ENCODE measurements around the gene BICDL1.

BICDL1 gene

DNA sequence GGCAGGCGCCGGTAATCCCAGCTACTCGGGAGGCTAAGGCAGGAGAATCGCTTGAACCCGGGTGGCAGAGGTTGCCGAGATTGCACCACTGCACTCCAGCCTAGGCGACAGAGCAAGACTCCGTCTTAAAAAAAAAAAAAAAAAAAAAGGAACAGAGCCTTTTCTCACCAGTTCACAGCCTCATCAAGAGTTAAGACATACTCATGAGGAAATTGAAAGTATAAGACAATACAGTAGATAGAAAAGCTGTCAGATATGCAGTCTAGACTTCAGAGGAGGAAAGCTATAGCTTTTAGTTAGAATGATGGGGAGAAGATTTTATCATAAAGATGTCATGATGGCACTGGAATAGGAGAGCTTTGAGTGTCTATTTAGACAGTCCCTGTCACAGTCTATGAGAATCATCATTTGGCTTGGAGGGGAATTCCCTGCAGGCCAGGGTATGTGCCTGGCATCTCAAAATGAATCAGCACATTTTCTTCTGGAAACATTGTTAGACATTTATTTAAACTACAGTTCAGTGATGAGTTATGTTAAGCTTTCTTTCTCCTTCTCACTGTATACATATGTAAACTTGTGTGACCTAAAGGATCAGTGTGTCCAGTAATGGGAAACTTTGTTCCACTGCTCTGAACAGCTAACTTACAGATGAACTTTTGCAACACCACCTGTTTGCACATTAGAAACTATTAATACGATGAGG lies 130.4 kb downstream of the BICDL1 start:
- no peak for DNase-seq (ENCODE audit: low read depth)
- no peak overlapping the region for H3K4me3 ChIP-seq (ENCODE audit: control insufficient read depth, low read depth, low read length)
- no peak for TF ChIP-seq CTCF (IDR thresholded peaks at IDR 0.05; ENCODE audit: control insufficient read depth, insufficient read depth, low read depth, low read length, missing control alignments)

GRCh38 chr12:120121343-120121742 lies 132.3 kb downstream of the BICDL1 start:
- no peak for DNase-seq (ENCODE audit: low read depth)
- no peak for TF ChIP-seq CTCF (IDR thresholded peaks at IDR 0.05; ENCODE audit: control insufficient read depth, insufficient read depth, low read depth, low read length, missing control alignments)
- no peak overlapping the region for H3K4me3 ChIP-seq (ENCODE audit: control insufficient read depth, low read depth, low read length)

DNA sequence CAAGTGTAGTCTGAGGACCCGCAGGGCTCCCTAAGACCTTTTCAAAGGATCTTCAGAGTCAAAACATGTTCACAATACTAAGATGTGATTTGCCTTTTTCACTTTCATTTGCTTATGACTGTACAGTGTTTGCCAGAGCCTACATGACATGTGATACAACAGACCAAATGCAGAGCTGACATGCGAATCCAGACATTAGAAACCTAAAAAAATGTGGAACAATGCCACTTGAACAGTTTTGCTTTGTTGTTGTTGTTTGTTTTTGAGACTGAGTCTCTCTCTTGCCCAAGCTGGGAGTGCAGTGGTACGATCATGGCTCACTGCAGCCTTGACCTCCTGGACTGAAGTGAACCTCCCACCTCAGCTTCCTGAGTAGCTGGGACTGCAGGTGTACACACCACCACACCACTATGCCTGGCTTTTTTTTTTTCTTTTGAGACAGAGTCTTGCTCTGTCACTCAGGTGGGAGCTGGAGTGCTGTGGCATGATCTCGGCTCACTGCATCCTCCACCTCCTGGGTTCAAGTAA lies 132.8 kb downstream of the BICDL1 start:
- no peak for DNase-seq (ENCODE audit: low read depth)
- H3K4me3 ChIP-seq (ENCODE audit: control insufficient read depth, low read depth, low read length): no peak overlapping the region

DNA sequence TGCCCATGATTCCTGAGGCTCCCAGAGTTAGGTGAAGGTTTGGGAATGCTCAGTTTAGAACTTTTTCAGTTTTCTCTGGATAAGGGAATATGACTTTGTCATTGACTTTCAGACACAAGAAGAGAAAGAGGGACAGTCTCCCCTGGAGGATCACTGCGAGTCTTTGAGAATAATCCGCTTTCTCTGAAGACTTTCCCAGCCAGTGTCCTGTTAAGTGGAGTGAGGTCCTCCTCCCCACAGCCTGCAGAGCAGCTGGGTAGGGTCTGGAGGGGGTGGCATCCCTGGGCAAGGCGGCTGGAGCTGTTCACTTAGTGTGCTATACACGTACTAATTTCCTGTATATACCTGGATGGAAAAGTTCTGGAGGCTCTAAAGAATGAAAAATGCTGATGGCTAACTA lies 136.0 kb downstream of the BICDL1 start:
- DNase-seq (ENCODE audit: low read depth): no peak
- H3K4me3 ChIP-seq (ENCODE audit: control insufficient read depth, low read depth, low read length): no peak overlapping the region
- TF ChIP-seq CTCF (IDR thresholded peaks at IDR 0.05; ENCODE audit: control insufficient read depth, insufficient read depth, low read depth, low read length, missing control alignments): no peak

More for the DNA sequence above, 132.8 kb downstream of the BICDL1 start:
- TF ChIP-seq CTCF (IDR thresholded peaks at IDR 0.05; ENCODE audit: control insufficient read depth, insufficient read depth, low read depth, low read length, missing control alignments): no peak

DNA sequence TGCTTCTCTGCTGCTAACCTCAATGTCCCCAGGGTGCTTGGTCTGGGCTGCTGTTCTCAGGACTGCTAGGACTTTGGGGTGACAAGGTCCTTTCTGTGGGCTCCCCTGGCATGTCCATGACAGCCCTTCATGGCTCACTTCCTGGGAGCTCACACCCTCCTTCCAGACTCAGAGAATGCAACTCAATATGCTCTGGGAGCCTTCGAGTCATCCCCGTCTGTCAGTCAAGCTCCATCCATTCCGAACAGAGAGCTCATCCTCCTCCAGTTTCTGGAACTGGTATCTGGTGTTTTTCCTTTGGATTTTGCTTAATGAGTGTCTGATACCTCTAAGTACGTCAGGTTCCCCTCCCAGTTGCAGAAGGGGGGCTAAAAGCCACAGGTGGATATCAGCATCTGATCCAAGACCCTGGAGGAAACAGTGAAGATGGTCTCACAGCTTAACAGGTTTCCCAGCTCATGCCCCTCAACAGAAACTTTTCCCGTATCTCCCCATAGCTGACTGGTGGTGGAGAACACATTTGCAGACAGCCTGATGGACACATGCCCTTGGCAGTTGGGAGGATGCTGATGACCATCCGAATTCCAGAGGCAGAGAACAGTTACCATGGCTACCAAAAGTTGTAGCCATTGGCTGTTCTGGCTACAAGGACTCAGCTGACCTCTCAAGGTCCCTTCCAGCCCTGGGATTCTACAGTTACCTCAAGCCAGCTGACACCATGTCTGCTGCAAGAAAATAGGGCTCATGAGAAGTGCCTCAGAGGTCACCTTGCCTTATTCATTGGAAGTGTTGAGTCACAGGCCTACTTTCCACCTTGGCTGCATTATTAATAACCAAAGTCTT lies 137.0 kb downstream of the BICDL1 start:
- TF ChIP-seq CTCF (IDR thresholded peaks at IDR 0.05; ENCODE audit: control insufficient read depth, insufficient read depth, low read depth, low read length, missing control alignments): no peak
- DNase-seq (ENCODE audit: low read depth): no peak
- H3K4me3 ChIP-seq (ENCODE audit: control insufficient read depth, low read depth, low read length): no peak overlapping the region

GRCh38 chr12:120126635-120127005 lies 137.6 kb downstream of the BICDL1 start:
- no peak for DNase-seq (ENCODE audit: low read depth)
- H3K4me3 ChIP-seq (ENCODE audit: control insufficient read depth, low read depth, low read length): no peak overlapping the region
- TF ChIP-seq CTCF (IDR thresholded peaks at IDR 0.05; ENCODE audit: control insufficient read depth, insufficient read depth, low read depth, low read length, missing control alignments): no peak
